GM23338 (cell line): ENCODE results near the gene SGCD.

Experiments
- CREB1 ChIP-seq: fragments of 250-450 bp; sonication (Bioruptor Pico); IDR thresholded peaks from 2 replicates; pipeline ENCODE4 v1.5.0; 2020; ENCODE audit warnings: low read depth, mild to moderate bottlenecking, moderate library complexity
- CTCF ChIP-seq, 2 experiments: fragments of 200-600 bp in 1 of 2; sonication (generic) in 1 of 2; conservative IDR thresholded peaks; 2 replicates each; pipeline versions ENCODE4 v1.5.1 to v1.6.1; 2016 to 2017; ENCODE audit warnings: antibody characterized with exemption in 2 of 2, low read depth in 2 of 2, mild to moderate bottlenecking in 2 of 2, moderate library complexity in 1 of 2
- ETS1 ChIP-seq: IDR thresholded peaks from 2 replicates; pipeline ENCODE4 v1.6.1; 2016; ENCODE audit warnings: antibody characterized with exemption
- EZH2 ChIP-seq: fragments of 200-600 bp; sonication (generic); IDR thresholded peaks from one replicate; pipeline ENCODE4 v1.8.0; 2017; ENCODE audit warnings: antibody characterized with exemption, mild to moderate bottlenecking, low read depth; ENCODE audit not compliant: unreplicated experiment
- EZH2phosphoT487 ChIP-seq: fragments of 200-600 bp; sonication (generic); IDR thresholded peaks from one replicate; pipeline ENCODE4 v1.8.1; 2018; ENCODE audit warnings: antibody characterized with exemption; ENCODE audit not compliant: unreplicated experiment
- NANOG ChIP-seq: IDR thresholded peaks from 2 replicates; pipeline ENCODE4 v1.6.1; 2016; ENCODE audit warnings: antibody characterized with exemption, borderline replicate concordance
- POLR2AphosphoS5 ChIP-seq: IDR thresholded peaks from 2 replicates; pipeline ENCODE4 v1.6.1; 2016; ENCODE audit warnings: antibody characterized with exemption, low read depth
- REST ChIP-seq: IDR thresholded peaks from one replicate; pipeline ENCODE4 v1.6.1; 2018; ENCODE audit warnings: antibody characterized with exemption; ENCODE audit not compliant: unreplicated experiment
- ZNF331 ChIP-seq: fragments of 250-450 bp; sonication (Bioruptor Pico); IDR thresholded peaks from 2 replicates; pipeline ENCODE4 v1.5.0; 2020; ENCODE audit warnings: low read depth, mild to moderate bottlenecking, moderate library complexity
- ZNF462 ChIP-seq: fragments of 250-450 bp; sonication (Bioruptor Pico); IDR thresholded peaks from 2 replicates; pipeline ENCODE4 v1.5.0; 2020; ENCODE audit warnings: mild to moderate bottlenecking, moderate library complexity

- TF ChIP-seq EZH2: no peak
- TF ChIP-seq REST: no peak
- TF ChIP-seq CTCF (conservative IDR thresholded peaks at IDR 0.05; ENCODE audit: low read depth in 2 of 2): no peak
- TF ChIP-seq POLR2AphosphoS5: no peak
- no peak for TF ChIP-seq EZH2phosphoT487
- no peak for TF ChIP-seq ETS1
- TF ChIP-seq ZNF462: no peak
- TF ChIP-seq NANOG: no peak
- TF ChIP-seq CREB1: no peak
- no peak for TF ChIP-seq ZNF331 (CRISPR knock-in tag)
Observed at GRCh38 chr5:156560002-156560401, 233.0 kb downstream of the SGCD start.
